Peyer's patch (tissue), 4 donors: ENCODE measurements around the gene RAVER2. TPM values are rescaled to one million over a fixed set of nuclear protein-coding genes. Genes with fewer than 3 reads are reported as not detected.
A peak's percentile ranks its signal among the peaks of the same experiment; 100 is the strongest.
"Not testable (repeated sequence)": the region's sequence is repeated elsewhere in the genome, so short reads cannot be mapped to it uniquely, and the experiment has no call there.

Experiments
- DNase-seq, 3 donors: peaks; one replicate each; pipeline ENCODE4 v3.0.0-alpha.2; 2017 to 2019
- H3K27ac ChIP-seq, 4 donors: fragments of 200-600 bp; sonication (generic); one replicate each; pipeline ENCODE4 v1.5.1; 2016 to 2019
- H3K27me3 ChIP-seq, 2 donors: fragments of 200-600 bp; sonication (generic); one replicate each; pipeline ENCODE4 v1.5.1; 2019
- H3K36me3 ChIP-seq, 3 donors: fragments of 200-600 bp; sonication (generic); one replicate each; pipeline ENCODE4 v1.5.1; 2016 to 2019
- H3K4me1 ChIP-seq, 4 donors: fragments of 200-600 bp; sonication (generic); one replicate each; pipeline ENCODE4 v1.5.1; 2016 to 2019
- H3K4me3 ChIP-seq, 4 donors: fragments of 200-600 bp; sonication (generic); 1 replicate in 3 of 4; 2 replicates in 1 of 4; pipeline ENCODE4 v1.5.1; 2016 to 2019; ENCODE audit warnings: mild to moderate bottlenecking in 1 of 4
- H3K9me3 ChIP-seq, 4 donors: fragments of 200-600 bp; sonication (generic); one replicate each; pipeline ENCODE4 v1.5.1; 2016 to 2019; ENCODE audit warnings: mild to moderate bottlenecking in 1 of 4
- CTCF ChIP-seq, 6 experiments: fragments of 450-650 bp in 4 of 6; fragments of 200-600 bp in 2 of 6; sonication (generic) in 1 of 6; IDR thresholded peaks; one replicate each; pipeline ENCODE4 v1.5.1; 2017 to 2019; ENCODE audit warnings: antibody characterized with exemption in 6 of 6, mild to moderate bottlenecking in 3 of 6, moderate library complexity in 1 of 6
- POLR2A ChIP-seq, 2 donors: fragments of 450-650 bp; IDR thresholded peaks; one replicate each; pipeline ENCODE4 v1.5.1; 2017; ENCODE audit warnings: antibody characterized with exemption in 2 of 2, mild to moderate bottlenecking in 2 of 2, moderate library complexity in 2 of 2
- total RNA-seq, 4 donors: library from RNA; depleted of rRNA; stranded (reverse); fragments of >200 nt; gene quantifications; one replicate each; pipeline ENCODE4 v1.1.0, GENCODE V29; 2016

The RAVER2 gene
- 10 to 100 TPM; 26.4 to 51.5 (median 45.0) TPM for total RNA-seq

- no peaks in the 10 kb centered on the region for H3K9me3 ChIP-seq
- H3K36me3 ChIP-seq, result no peaks in the 10 kb centered on the region
- H3K4me3 ChIP-seq, result peak within 1 kb of the TSS; percentile 70 to 75 (median 72)
- TF ChIP-seq CTCF (IDR thresholded peaks at IDR 0.05), result peak in 4 of 6 experiments; percentile 33 to 64 (median 52)
- peak; percentile 30 to 45 for TF ChIP-seq POLR2A (IDR thresholded peaks at IDR 0.05)
- H3K27ac ChIP-seq, result peak within 1 kb of the TSS; percentile 77 to 92 (median 83)
- H3K4me1 ChIP-seq, result peaks cover 0 to 19% (median 0%) of the 10 kb centered on the region in 4 donors
- DNase-seq, result peak; percentile 48 to 88 (median 86)
- H3K27me3 ChIP-seq, result no peaks in the 10 kb centered on the region
These were observed at the start of gene RAVER2 for GRCh38 chr1:64744492-64745180. Gene RAVER2, plus strand, starts transcription at chr1:64745075. Its CDS starts 98 bp downstream, at chr1:64745173.

GRCh38 chr1:64696879-64697278 lies 48.0 kb upstream of the RAVER2 start:
- no peaks in the 10 kb centered on the region for H3K36me3 ChIP-seq
- no peaks in the 10 kb centered on the region for H3K9me3 ChIP-seq
- no peaks in the 10 kb centered on the region for H3K4me1 ChIP-seq
- H3K4me3 ChIP-seq, result no peak overlapping the region
- no peak for TF ChIP-seq POLR2A (IDR thresholded peaks at IDR 0.05)
- TF ChIP-seq CTCF (IDR thresholded peaks at IDR 0.05), result no peak
- H3K27me3 ChIP-seq, result no peaks in the 10 kb centered on the region
- no peak overlapping the region for H3K27ac ChIP-seq
- DNase-seq, result no peak

- TF ChIP-seq CTCF (IDR thresholded peaks at IDR 0.05) (no peak), POLR2A (IDR thresholded peaks at IDR 0.05) (no peak)
- Histone ChIP-seq H3K4me3 (no peak overlapping the region), H3K27me3 (no peaks in the 10 kb centered on the region), H3K9me3 (no peaks in the 10 kb centered on the region), H3K27ac (no peak overlapping the region), H3K36me3 (no peaks in the 10 kb centered on the region), H3K4me1 (no peaks in the 10 kb centered on the region)
- DNase-seq, result no peak
These were observed 45.5 kb upstream of the RAVER2 start for GRCh38 chr1:64699327-64699726.

- H3K36me3 ChIP-seq, result no peaks in the 10 kb centered on the region
- no peaks in the 10 kb centered on the region for H3K9me3 ChIP-seq
- H3K27ac ChIP-seq, result no peak overlapping the region
- no peak for TF ChIP-seq POLR2A (IDR thresholded peaks at IDR 0.05)
- no peak for TF ChIP-seq CTCF (IDR thresholded peaks at IDR 0.05)
- no peaks in the 10 kb centered on the region for H3K4me1 ChIP-seq
- no peaks in the 10 kb centered on the region for H3K27me3 ChIP-seq
- H3K4me3 ChIP-seq, result no peak overlapping the region
- no peak for DNase-seq
These were observed 43.8 kb upstream of the RAVER2 start for GRCh38 chr1:64701071-64701470.

GRCh38 chr1:64701886-64702285 lies 43.0 kb upstream of the RAVER2 start:
- Histone ChIP-seq H3K4me1 (no peaks in the 10 kb centered on the region), H3K4me3 (no peak overlapping the region), H3K27me3 (no peaks in the 10 kb centered on the region), H3K9me3 (no peaks in the 10 kb centered on the region), H3K27ac (no peak overlapping the region), H3K36me3 (no peaks in the 10 kb centered on the region)
- DNase-seq, result no peak
- TF ChIP-seq POLR2A (IDR thresholded peaks at IDR 0.05), result no peak
- no peak for TF ChIP-seq CTCF (IDR thresholded peaks at IDR 0.05)

- not testable (repeated sequence) for DNase-seq, H3K4me3 ChIP-seq, H3K27me3 ChIP-seq, H3K27ac ChIP-seq, H3K36me3 ChIP-seq, H3K4me1 ChIP-seq, H3K9me3 ChIP-seq
These were observed 42.2 kb upstream of the RAVER2 start for GRCh38 chr1:64702670-64703069.
